Natural killer cell (primary cell): ENCODE data around the gene LYAR. TPM values are rescaled to one million over a fixed set of nuclear protein-coding genes. Genes with fewer than 3 reads are reported as not detected.

Experiments used
- ATAC-seq, 3 donors: fragments of 150-1000 bp in 2 of 3; fragments of 200-7000 bp in 1 of 3; cut with Tn5 transposase; 1 replicate in 1 of 3; 2 replicates in 2 of 3; pipeline ENCODE4 v1.10.0; 2021; ENCODE audit warnings: mild to moderate bottlenecking in 2 of 3, moderate library complexity in 2 of 3
- DNase-seq, 2 donors: peaks; one replicate each; pipeline versions ENCODE4 v3.0.0 to v3.0.0-alpha.2; 2013 to 2021; ENCODE audit warnings: mixed read lengths in 1 of 2
- H3K27ac ChIP-seq: one replicate; pipeline ENCODE4 v1.5.1; 2013; ENCODE audit warnings: mild to moderate bottlenecking, low read length
- H3K27me3 ChIP-seq: one replicate; pipeline ENCODE4 v1.6.1; 2013; ENCODE audit warnings: low read length; ENCODE audit not compliant: control insufficient read depth, insufficient read depth
- H3K36me3 ChIP-seq: one replicate; pipeline ENCODE4 v1.6.1; 2013; ENCODE audit warnings: low read length; ENCODE audit not compliant: control insufficient read depth, insufficient read depth
- H3K4me1 ChIP-seq: one replicate; pipeline ENCODE4 v1.6.1; 2013; ENCODE audit warnings: low read length; ENCODE audit not compliant: control insufficient read depth, insufficient read depth
- H3K4me3 ChIP-seq: one replicate; pipeline ENCODE4 v1.5.1; 2013; ENCODE audit warnings: low read length
- H3K9me3 ChIP-seq: one replicate; pipeline ENCODE4 v1.6.1; 2013; ENCODE audit warnings: low read length; ENCODE audit not compliant: control insufficient read depth, insufficient read depth
- H3K27ac Mint-ChIP-seq, 2 donors: one replicate each; pipeline ENCODE4 v1.8.0; 2022; ENCODE audit warnings: mild to moderate bottlenecking in 2 of 2, mixed read lengths in 2 of 2, moderate library complexity in 1 of 2
- H3K27me3 Mint-ChIP-seq, 2 donors: one replicate each; pipeline ENCODE4 v1.8.0; 2022; ENCODE audit warnings: low read depth in 2 of 2, mixed read lengths in 2 of 2
- H3K36me3 Mint-ChIP-seq: one replicate; pipeline ENCODE4 v1.8.0; 2022; ENCODE audit warnings: mixed read lengths
- H3K4me1 Mint-ChIP-seq, 2 donors: one replicate each; pipeline ENCODE4 v1.8.0; 2022; ENCODE audit warnings: mixed read lengths in 2 of 2
- H3K4me3 Mint-ChIP-seq: one replicate; pipeline ENCODE4 v1.8.0; 2022; ENCODE audit warnings: mild to moderate bottlenecking, moderate library complexity, mixed read lengths
- H3K9me3 Mint-ChIP-seq, 2 donors: one replicate each; pipeline ENCODE4 v1.8.0; 2022; ENCODE audit warnings: mixed read lengths in 2 of 2
- CTCF ChIP-seq: fragments of 200-600 bp; IDR thresholded peaks from one replicate; pipeline ENCODE4 v1.8.0; 2022; ENCODE audit warnings: antibody characterized with exemption
- whole genome bisulfite sequencing: methylation state at CpG from one replicate; pipeline ENCODE4 v1.1.7; 2013; ENCODE audit warnings: missing lambda C conversion rate; ENCODE audit not compliant: insufficient coverage; 5-methylcytosine and 5-hydroxymethylcytosine counted together
- intact Hi-C: fragments of 100-400 bp; cut with micrococcal nuclease; formaldehyde crosslinking; loops from one replicate; pipeline ENCODE4 v1.14.2; 2022
- total RNA-seq, 4 donors: library from RNA; stranded (reverse); fragments of 120-200 nt in 1 of 4; gene quantifications; one replicate each; pipeline versions ENCODE4 v1.2.3 to v1.2.4, GENCODE V29; 2013 to 2022

LYAR gene
- total RNA-seq, 3 donors from 2014 or later (not counting 1 experiment from before 2014, with no cell fraction given) = 42.9 to 81.1 (median 55.8) TPM

GRCh38 chr4:4269331-4269731, 20.6 kb downstream of the LYAR start:
- Histone ChIP-seq H3K9me3 (no peaks in the 10 kb centered on the region), H3K27me3 (no peaks in the 10 kb centered on the region), H3K4me3 (peak overlapping the region; percentile 43), H3K4me1 (peaks cover 43% of the 10 kb centered on the region), H3K36me3 (peaks cover 24% of the 10 kb centered on the region), H3K27ac (peak overlapping the region; percentile 97)
- Mint-ChIP-seq H3K4me3 (peak overlapping the region; percentile 85), H3K27me3 (no peaks in the 10 kb centered on the region), H3K4me1 (peaks cover 57 to 83% of the 10 kb centered on the region in 2 donors), H3K9me3 (no peaks in the 10 kb centered on the region), H3K27ac (peak overlapping the region; percentile 95 to 96), H3K36me3 (peaks cover 26% of the 10 kb centered on the region)
- peak; percentile 71 to 80 for DNase-seq
- TF ChIP-seq CTCF = no peak
- WGBS = 43% methylated on average over 8 of the region's 11 CpGs
- peak; percentile 75 to 88 (median 87) for ATAC-seq
- intact Hi-C loops = loop anchor here (1.0 kb wide), 1 partner anchor 21 kb away; the partner anchor contains the start of genes LYAR and ZBTB49

GRCh38 chr4:4268776-4269175, 21.2 kb downstream of the LYAR start:
- intact Hi-C loops = loop anchor here (1.0 kb wide), 1 partner anchor 22 kb away; the partner anchor contains the start of genes LYAR and ZBTB49
- Mint-ChIP-seq H3K9me3 (no peaks in the 10 kb centered on the region), H3K27me3 (no peaks in the 10 kb centered on the region), H3K4me3 (peak overlapping the region; percentile 85), H3K36me3 (peaks cover 21% of the 10 kb centered on the region), H3K4me1 (peaks cover 55 to 80% of the 10 kb centered on the region in 2 donors), H3K27ac (peak overlapping the region; percentile 95 to 96)
- Histone ChIP-seq H3K4me1 (peaks cover 43% of the 10 kb centered on the region), H3K4me3 (peak overlapping the region; percentile 43), H3K27ac (peak overlapping the region; percentile 97), H3K36me3 (peaks cover 23% of the 10 kb centered on the region), H3K27me3 (no peaks in the 10 kb centered on the region), H3K9me3 (no peaks in the 10 kb centered on the region)
- 43% methylated on average over 1 of the region's 1 CpG for WGBS
- TF ChIP-seq CTCF = no peak
- no peak for ATAC-seq
- DNase-seq = peak in 1 of 2 donors; percentile 13

- Histone ChIP-seq H3K4me1 (peaks cover 43% of the 10 kb centered on the region), H3K4me3 (no peak overlapping the region), H3K36me3 (peaks cover 18% of the 10 kb centered on the region), H3K9me3 (no peaks in the 10 kb centered on the region), H3K27me3 (no peaks in the 10 kb centered on the region), H3K27ac (peak overlapping the region; percentile 97)
- Mint-ChIP-seq H3K4me3 (peak overlapping the region; percentile 72), H3K27me3 (no peaks in the 10 kb centered on the region), H3K36me3 (peaks cover 13% of the 10 kb centered on the region), H3K9me3 (no peaks in the 10 kb centered on the region), H3K4me1 (peaks cover 55 to 73% of the 10 kb centered on the region in 2 donors), H3K27ac (peak overlapping the region; percentile 95 to 96)
- DNase-seq (peak in 1 of 2 donors; percentile 26), ATAC-seq (no peak)
- intact Hi-C loops = no loop called here
- no peak for TF ChIP-seq CTCF
- 70% methylated on average over 5 of the region's 5 CpGs for WGBS
These were observed 22.0 kb downstream of the LYAR start for GRCh38 chr4:4267981-4268380.
